B cell (primary cell): Measurements from ENCODE around the gene PRDX3. TPM values are rescaled to one million over a fixed set of nuclear protein-coding genes. Genes with fewer than 3 reads are reported as not detected.

ENCODE experiments used
- ATAC-seq: fragments of 200-7000 bp; cut with Tn5 transposase; one replicate; pipeline ENCODE4 v1.10.0; 2021; ENCODE audit warnings: low read depth, mild to moderate bottlenecking, moderate number of reproducible peaks, moderate library complexity
- CTCF ChIA-PET: fragments of 350-600 bp; sonication (Branson Sonifier 250); formaldehyde crosslinking; loops from one replicate; lab custom pipeline; 2021; ENCODE audit warnings: antibody characterized with exemption, inconsistent platforms; lab: Charles Lee
- POLR2A ChIA-PET: fragments of 350-600 bp; sonication (Branson Sonifier 250); formaldehyde crosslinking; loops from one replicate; lab custom pipeline; 2021; ENCODE audit warnings: antibody characterized with exemption; lab: Charles Lee
- DNase-seq: peaks from one replicate; pipeline ENCODE4 v3.0.0; 2013
- H2AFZ ChIP-seq: 2 replicates; pipeline ENCODE4 v1.6.1; 2012; ENCODE audit warnings: mild to moderate bottlenecking, low read depth, low read length; ENCODE audit not compliant: insufficient read depth, poor library complexity, severe bottlenecking
- H3K27ac ChIP-seq, 2 donors: 1 replicate in 1 of 2; 2 replicates in 1 of 2; pipeline ENCODE4 v1.5.1; 2012 to 2013; ENCODE audit warnings: low read length in 2 of 2, mild to moderate bottlenecking in 2 of 2, moderate library complexity in 1 of 2
- H3K27me3 ChIP-seq, 4 experiments: fragments of 200-600 bp in 1 of 4; sonication (generic) in 1 of 4; replicated peaks in 1 of 4; 1 replicate in 2 of 4; 2 replicates in 2 of 4; pipeline versions ENCODE4 v1.6.1 to v1.7.0; 2013 to 2016; ENCODE audit warnings: low read length in 3 of 4, mild to moderate bottlenecking in 2 of 4, mixed read lengths in 1 of 4, moderate library complexity in 1 of 4; ENCODE audit not compliant: insufficient read depth in 4 of 4, control insufficient read depth in 3 of 4; ENCODE audit errors: control extremely low read depth in 1 of 4
- H3K36me3 ChIP-seq, 2 experiments: replicated peaks in 1 of 2; 1 replicate in 1 of 2; 2 replicates in 1 of 2; pipeline versions ENCODE4 v1.6.1 to v1.7.1; 2013; ENCODE audit warnings: low read length in 1 of 2; ENCODE audit not compliant: insufficient read depth in 2 of 2, control insufficient read depth in 1 of 2; ENCODE audit errors: control extremely low read depth in 1 of 2, extremely low read depth in 1 of 2
- H3K4me1 ChIP-seq, 2 donors: fragments of 200-600 bp in 1 of 2; sonication (generic) in 1 of 2; 1 replicate in 1 of 2; 2 replicates in 1 of 2; pipeline versions ENCODE4 v1.5.1 to v1.6.1; 2013 to 2017; ENCODE audit warnings: low read length in 2 of 2; ENCODE audit not compliant: control insufficient read depth in 2 of 2, insufficient read depth in 2 of 2
- H3K4me2 ChIP-seq: replicated peaks from 2 replicates; pipeline ENCODE3; 2012; ENCODE audit warnings: mild to moderate bottlenecking, low read depth, low read length; ENCODE audit not compliant: poor library complexity, severe bottlenecking
- H3K4me3 ChIP-seq, 5 experiments: fragments of 200-600 bp in 1 of 5; sonication (generic) in 1 of 5; 1 replicate in 3 of 5; 2 replicates in 2 of 5; pipeline versions ENCODE4 v1.5.1 to v1.7.0; 2011 to 2016; ENCODE audit warnings: low read length in 4 of 5, mild to moderate bottlenecking in 4 of 5, low read depth in 2 of 5, control low read depth in 1 of 5, moderate library complexity in 1 of 5; ENCODE audit not compliant: insufficient read depth in 1 of 5; ENCODE audit errors: control extremely low read depth in 1 of 5, extremely low read depth in 1 of 5
- H3K79me2 ChIP-seq: fragments of 200-600 bp; sonication (generic); one replicate; pipeline ENCODE4 v1.6.0; 2016; ENCODE audit warnings: low read length; ENCODE audit not compliant: control insufficient read depth, insufficient read depth
- H3K9ac ChIP-seq: fragments of 200-600 bp; sonication (generic); 2 replicates; pipeline ENCODE4 v1.6.1; 2017; ENCODE audit warnings: mild to moderate bottlenecking, low read length, moderate library complexity
- H3K9me3 ChIP-seq, 3 donors: one replicate each; pipeline versions ENCODE4 v1.6.1 to v1.7.1; 2013; ENCODE audit warnings: low read length in 2 of 3; ENCODE audit not compliant: control insufficient read depth in 2 of 3, insufficient read depth in 1 of 3; ENCODE audit errors: control extremely low read depth in 1 of 3
- H4K20me1 ChIP-seq: 2 replicates; pipeline ENCODE4 v1.6.0; 2012; ENCODE audit warnings: mild to moderate bottlenecking, low read length; ENCODE audit not compliant: insufficient read depth, control insufficient read depth, poor library complexity, severe bottlenecking
- H3K27ac Mint-ChIP-seq: one replicate; pipeline ENCODE4 v1.8.0; 2021; ENCODE audit warnings: mixed read lengths
- H3K27me3 Mint-ChIP-seq: one replicate; pipeline ENCODE4 v1.8.0; 2021; ENCODE audit warnings: mixed read lengths
- H3K4me1 Mint-ChIP-seq: one replicate; pipeline ENCODE4 v1.8.0; 2021; ENCODE audit warnings: mixed read lengths
- H3K4me3 Mint-ChIP-seq: one replicate; pipeline ENCODE4 v1.8.0; 2021; ENCODE audit warnings: mixed read lengths
- H3K9me3 Mint-ChIP-seq: one replicate; pipeline ENCODE4 v1.8.0; 2022; ENCODE audit warnings: mixed read lengths; ENCODE audit not compliant: insufficient read depth
- CTCF ChIP-seq: fragments of 200-600 bp; IDR thresholded peaks from one replicate; pipeline ENCODE4 v1.8.0; 2022; ENCODE audit warnings: antibody characterized with exemption, mild to moderate bottlenecking
- EZH2 ChIP-seq: IDR thresholded peaks from 2 replicates; pipeline ENCODE4 v1.6.1; 2012; ENCODE audit warnings: borderline replicate concordance, low read depth, mild to moderate bottlenecking, moderate library complexity, low read length; ENCODE audit not compliant: insufficient read depth, poor library complexity, severe bottlenecking
- WGBS: methylation state at CpG from one replicate; pipeline ENCODE4 v1.1.5; 2013; ENCODE audit warnings: missing lambda C conversion rate; ENCODE audit not compliant: insufficient coverage; 5-methylcytosine and 5-hydroxymethylcytosine counted together
- intact Hi-C: fragments of 100-400 bp; cut with micrococcal nuclease; formaldehyde crosslinking; loops from one replicate; pipeline ENCODE4 v1.10.0; 2022
- polyA plus RNA-seq: library from polyadenylated mRNA; depleted of rRNA; stranded (reverse); fragments of >200 nt; gene quantifications from 2 replicates; pipeline ENCODE4 v1.2.3, GENCODE V29; 2012
- total RNA-seq, 2 donors: library from RNA; stranded (reverse); fragments of 120-200 nt in 1 of 2; gene quantifications; 1 replicate in 1 of 2; 2 replicates in 1 of 2; pipeline versions ENCODE4 v1.2.3 to v1.2.4, GENCODE V29; 2013 to 2022

The PRDX3 gene
- total and polyA plus RNA-seq, 2 donors (not counting 1 experiment from before 2014, with no cell fraction given): 18.0 to 36.3 TPM

GRCh38 chr10:119208553-119208940 is 29.9 kb upstream of the PRDX3 start:
- no peaks in the 10 kb centered on the region for H3K27me3 ChIP-seq
- H3K36me3 ChIP-seq: peaks cover 1 to 4% of the 10 kb centered on the region in 2 experiments
- peak overlapping the region; percentile 72 for H2AFZ ChIP-seq
- no peaks in the 10 kb centered on the region for H3K9me3 Mint-ChIP-seq
- peaks cover 35 to 50% of the 10 kb centered on the region in 2 donors for H3K4me1 ChIP-seq
- H3K79me2 ChIP-seq: peaks cover 49% of the 10 kb centered on the region
- intact Hi-C loops: loop anchor here (5.0 kb wide), 1 partner anchor 649 kb away; no protein-coding TSS in a partner anchor
- H3K9ac ChIP-seq: peak overlapping the region; percentile 91
- ATAC-seq (no peak), DNase-seq (no peak)
- peak overlapping the region; percentile 85 for H3K4me2 ChIP-seq
- peaks cover 51% of the 10 kb centered on the region for H3K4me1 Mint-ChIP-seq
- H4K20me1 ChIP-seq: no peaks in the 10 kb centered on the region
- TF ChIP-seq CTCF (no peak), EZH2 (no peak)
- WGBS: no CpG with 5 or more reads among the region's 3 CpGs
- no peaks in the 10 kb centered on the region for H3K27me3 Mint-ChIP-seq
- H3K4me3 ChIP-seq: peak overlapping the region; percentile 44 to 94 (median 74)
- peak overlapping the region; percentile 73 to 83 for H3K27ac ChIP-seq
- ChIA-PET POLR2A (interaction anchor here (0.7 to 2.1 kb wide), 2 partner anchors 98 to 270 kb away, joined by 3 to 11 read pairs; no protein-coding TSS in a partner anchor), CTCF (interaction anchor here (0.8 to 5.1 kb wide), 21 partner anchors 10 to 334 kb away, joined by 3 to 118 read pairs (median 6); partner anchors contain the start of genes RGS10 and SFXN4)
- peak overlapping the region; percentile 91 for H3K27ac Mint-ChIP-seq
- peak overlapping the region; percentile 95 for H3K4me3 Mint-ChIP-seq
- H3K9me3 ChIP-seq: no peaks in the 10 kb centered on the region
